DMS114 treated with DMSO at 0.1 percent for 48 hours (cell line): Measurements from ENCODE around the gene FAM187B.
"Not testable (repeated sequence)": the region's sequence is repeated elsewhere in the genome, so short reads cannot be mapped to it uniquely, and the experiment has no call there.

Experiments used
- DNase-seq: peaks from one replicate; lab custom pipeline; 2025; ENCODE audit not compliant: unreplicated experiment; lab: John Stamatoyannopoulos, UW

The FAM187B gene

GRCh38 chr19:35262101-35262761 is 33.7 kb upstream of the FAM187B start:
- no peak for DNase-seq

GRCh38 chr19:35261356-35262100 is 33.0 kb upstream of the FAM187B start:
- no peak for DNase-seq

GRCh38 chr19:35260694-35261304 is 32.3 kb upstream of the FAM187B start:
- no peak for DNase-seq

- no peak for DNase-seq
These were observed 28.5 kb upstream of the FAM187B start for GRCh38 chr19:35257113-35257461.

GRCh38 chr19:35256566-35256965 is 28.0 kb upstream of the FAM187B start:
- DNase-seq = no peak

- DNase-seq = no peak
These were observed 26.1 kb upstream of the FAM187B start for GRCh38 chr19:35254341-35255297.

- no peak for DNase-seq
These were observed 25.1 kb upstream of the FAM187B start for GRCh38 chr19:35253316-35254286.

- no peak for DNase-seq
These were observed 22.9 kb upstream of the FAM187B start for GRCh38 chr19:35251456-35251855.

GRCh38 chr19:35249848-35250711 is 21.5 kb upstream of the FAM187B start:
- no peak for DNase-seq

- no peak for DNase-seq
These were observed 20.8 kb upstream of the FAM187B start for GRCh38 chr19:35249146-35249847.

GRCh38 chr19:35248310-35249145 is 20.0 kb upstream of the FAM187B start, which contains the start of gene LSR:
Gene LSR (plus strand): TSS chr19:35249002. CDS start chr19:35249023, 21 bp downstream.
- DNase-seq = peak; percentile 55

GRCh38 chr19:35247526-35248309 is 19.2 kb upstream of the FAM187B start:
- DNase-seq = peak; percentile 38

- DNase-seq = no peak
These were observed 18.0 kb upstream of the FAM187B start for GRCh38 chr19:35246466-35247092.

GRCh38 chr19:35241417-35241816 is 12.9 kb upstream of the FAM187B start:
- no peak for DNase-seq

- DNase-seq = no peak
These were observed 11.8 kb upstream of the FAM187B start for GRCh38 chr19:35240327-35240726.

- not testable (repeated sequence) for DNase-seq
These were observed 11.1 kb upstream of the FAM187B start for GRCh38 chr19:35239597-35239996.
